Measurements from ENCODE around the gene SLC25A41.
"Not testable (repeated sequence)": the region's sequence is repeated elsewhere in the genome, so short reads cannot be mapped to it uniquely, and the experiment has no call there.

SLC25A41 gene

GRCh38 chr19:6412061-6412446 lies 21.5 kb downstream of the SLC25A41 start:
- DNase-seq (ENCODE audit: low read depth): no peak

DNA sequence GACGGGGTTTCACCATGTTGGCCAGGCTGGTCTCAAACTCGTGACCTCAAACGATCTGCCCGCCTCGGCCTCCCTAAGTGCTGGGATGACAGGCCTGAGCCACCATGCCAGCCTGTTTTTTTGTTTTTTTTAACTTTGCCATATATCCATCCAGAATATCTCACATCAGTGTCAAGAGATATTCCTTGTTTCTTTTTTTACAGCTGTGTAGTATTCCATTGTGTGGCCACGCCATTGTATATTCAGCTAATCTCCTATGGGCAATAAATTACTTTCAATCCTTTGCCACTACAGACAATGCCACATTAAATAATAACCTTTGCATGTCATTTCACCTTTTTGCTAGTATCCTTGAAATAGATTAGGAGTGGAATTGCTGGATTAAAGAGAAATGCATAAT lies 24.2 kb downstream of the SLC25A41 start:
- DNase-seq (ENCODE audit: low read depth): no peak

DNA sequence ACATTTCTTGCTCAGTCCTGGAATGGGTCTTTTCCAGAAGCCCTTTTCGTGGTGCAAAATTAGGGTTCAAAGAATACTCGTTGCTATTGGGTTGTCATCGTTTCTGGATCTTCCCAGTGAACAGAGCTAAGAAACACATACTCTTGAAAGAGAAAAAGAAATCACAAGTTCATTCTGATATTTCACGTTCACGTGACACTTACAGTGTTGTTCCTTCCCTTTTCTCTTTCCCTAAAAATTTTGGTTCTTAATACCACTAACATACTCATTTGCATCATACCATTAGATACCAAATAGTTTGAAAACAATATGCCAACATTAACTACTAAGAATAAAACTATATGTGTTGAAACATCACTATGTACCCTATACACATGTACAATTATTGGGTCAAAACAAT lies 27.2 kb downstream of the SLC25A41 start:
- DNase-seq (ENCODE audit: low read depth): no peak

- DNase-seq (ENCODE audit: low read depth): peak; percentile 36
These were observed 30.5 kb downstream of the SLC25A41 start for GRCh38 chr19:6402837-6403608.

DNA sequence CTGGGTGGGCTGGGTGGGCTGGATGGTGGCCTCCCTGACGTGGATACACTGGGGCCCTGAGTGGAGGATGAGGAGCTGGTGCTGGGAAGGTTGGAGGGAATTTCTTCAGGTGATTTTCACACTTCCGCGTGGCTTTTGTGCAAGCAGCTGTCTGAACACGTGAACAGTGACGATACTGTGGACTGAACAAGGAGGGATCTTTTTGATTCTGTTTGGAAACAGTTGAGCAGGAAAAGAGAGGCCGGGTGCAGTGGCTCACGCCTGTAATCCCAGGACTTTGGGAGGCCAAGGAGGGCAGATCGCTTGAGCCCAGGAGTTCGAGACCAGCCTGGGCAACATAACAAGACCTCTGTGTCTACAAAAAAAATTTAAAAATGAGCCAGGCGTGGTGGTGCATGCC lies 31.5 kb downstream of the SLC25A41 start:
- DNase-seq (ENCODE audit: low read depth): no peak

- DNase-seq (ENCODE audit: low read depth): not testable (repeated sequence)
These were observed 33.3 kb downstream of the SLC25A41 start for GRCh38 chr19:6400062-6400944.

DNA sequence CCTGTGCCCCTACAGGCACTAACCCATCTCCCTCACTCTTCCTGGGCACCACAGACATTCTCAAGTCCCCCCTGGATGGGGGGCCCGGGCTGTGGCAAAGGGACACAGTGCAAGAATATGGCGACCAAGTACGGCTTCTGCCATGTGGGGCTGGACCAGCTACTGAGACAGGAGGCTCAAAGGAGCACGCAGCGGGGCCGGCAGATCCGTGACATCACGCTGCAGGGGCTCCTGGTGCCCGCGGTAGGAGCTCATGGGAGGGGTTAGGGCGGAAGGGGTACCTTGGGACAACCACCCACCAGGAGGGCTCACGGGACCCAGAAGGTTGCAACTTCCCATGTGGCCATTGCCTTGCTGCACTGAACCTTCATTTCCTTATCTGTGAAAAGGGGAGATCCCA lies 37.3 kb downstream of the SLC25A41 start:
- DNase-seq (ENCODE audit: low read depth): no peak

DNA sequence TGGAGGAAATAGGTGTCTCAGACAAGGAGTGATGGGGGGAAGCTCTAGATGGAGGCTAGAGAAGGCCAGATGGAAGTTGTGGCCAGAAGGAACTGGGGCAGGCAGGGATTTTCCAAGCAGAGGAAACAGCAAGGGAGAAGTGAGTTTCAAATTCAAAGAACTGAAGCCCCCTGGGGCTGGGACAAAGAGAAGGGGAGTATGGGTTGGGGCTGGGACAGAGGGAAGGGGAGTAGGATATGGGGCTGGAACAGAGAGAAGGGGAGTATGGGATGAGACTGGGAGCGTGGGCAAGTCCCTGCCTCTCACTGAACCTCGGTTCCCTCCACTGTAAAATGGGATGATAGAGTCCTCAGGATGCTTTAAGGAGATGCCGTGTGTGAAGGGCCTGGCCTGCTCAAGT lies 38.7 kb downstream of the SLC25A41 start:
- no peak for DNase-seq (ENCODE audit: low read depth)

DNA sequence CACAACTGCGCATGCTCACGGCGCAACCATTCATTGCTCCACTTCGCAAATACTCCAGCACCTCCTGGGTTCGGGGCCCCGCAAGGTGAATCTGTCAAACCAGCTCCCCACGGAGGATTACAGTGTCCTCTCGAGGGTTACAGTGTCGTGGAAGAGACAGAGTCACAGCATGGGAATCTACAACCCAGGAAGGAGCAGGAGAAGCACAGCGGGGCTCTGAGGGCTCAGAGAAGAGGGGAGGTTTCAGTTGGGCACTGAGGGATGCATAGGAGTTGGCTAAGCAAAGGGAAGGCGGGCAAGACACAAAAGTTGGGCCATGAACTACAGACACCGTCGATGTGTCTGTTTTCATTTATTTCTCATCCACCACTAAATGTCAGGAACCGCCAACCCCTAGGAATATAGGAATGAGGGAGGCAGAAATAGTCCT lies 39.6 kb downstream of the SLC25A41 start:
- DNase-seq (ENCODE audit: low read depth): no peak

DNA sequence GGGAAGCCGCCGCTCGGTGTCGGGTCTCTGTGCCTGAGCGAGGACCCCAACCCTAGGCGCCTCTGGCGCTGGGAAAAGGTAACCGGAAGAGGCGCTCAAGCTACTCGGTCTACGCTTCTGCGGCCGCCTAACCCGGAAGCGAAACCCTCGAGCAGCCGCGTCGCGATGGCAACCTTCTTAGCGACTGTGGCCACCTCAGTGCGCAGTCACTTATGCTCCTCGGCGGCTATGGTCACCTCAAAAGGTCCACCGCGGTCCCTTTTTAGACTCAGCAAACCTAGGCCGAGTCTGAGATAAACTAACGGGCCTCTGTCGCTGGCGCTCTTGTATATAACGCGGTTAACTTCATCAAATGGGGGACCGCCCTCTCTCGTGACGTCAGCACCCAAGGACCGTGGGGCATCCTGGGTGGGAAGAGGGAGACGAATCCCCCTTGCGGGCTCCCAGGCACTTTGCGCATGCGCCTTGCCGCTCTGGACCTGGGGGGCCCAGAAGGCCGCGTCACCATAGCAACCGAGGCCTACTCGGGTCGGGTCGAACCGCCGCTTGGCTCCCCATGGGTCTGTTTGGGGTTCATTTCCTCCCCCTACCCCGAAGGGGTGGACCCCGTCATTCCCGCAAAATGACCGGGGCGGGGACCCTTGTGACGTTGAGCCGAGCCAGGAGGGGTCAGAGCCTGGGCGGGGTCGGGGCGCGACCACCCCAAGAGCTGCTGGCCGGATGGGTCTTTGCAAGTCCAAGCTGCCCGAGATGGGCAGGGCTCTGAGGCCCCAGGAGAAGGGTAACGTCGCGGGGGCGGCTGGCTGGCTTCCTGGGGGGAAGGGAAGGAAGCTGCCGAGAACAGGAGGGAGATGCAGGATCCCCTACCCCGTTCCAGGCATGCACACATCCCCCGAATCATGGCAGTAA lies 40.2 kb downstream of the SLC25A41 start, which contains the start of gene GTF2F1:
GTF2F1 (minus strand) TSS at position 91 of the 909 bp plus-strand sequence. CDS start 169 bp downstream, outside the sequence.
- peak; percentile 94 for DNase-seq (ENCODE audit: low read depth)

DNA sequence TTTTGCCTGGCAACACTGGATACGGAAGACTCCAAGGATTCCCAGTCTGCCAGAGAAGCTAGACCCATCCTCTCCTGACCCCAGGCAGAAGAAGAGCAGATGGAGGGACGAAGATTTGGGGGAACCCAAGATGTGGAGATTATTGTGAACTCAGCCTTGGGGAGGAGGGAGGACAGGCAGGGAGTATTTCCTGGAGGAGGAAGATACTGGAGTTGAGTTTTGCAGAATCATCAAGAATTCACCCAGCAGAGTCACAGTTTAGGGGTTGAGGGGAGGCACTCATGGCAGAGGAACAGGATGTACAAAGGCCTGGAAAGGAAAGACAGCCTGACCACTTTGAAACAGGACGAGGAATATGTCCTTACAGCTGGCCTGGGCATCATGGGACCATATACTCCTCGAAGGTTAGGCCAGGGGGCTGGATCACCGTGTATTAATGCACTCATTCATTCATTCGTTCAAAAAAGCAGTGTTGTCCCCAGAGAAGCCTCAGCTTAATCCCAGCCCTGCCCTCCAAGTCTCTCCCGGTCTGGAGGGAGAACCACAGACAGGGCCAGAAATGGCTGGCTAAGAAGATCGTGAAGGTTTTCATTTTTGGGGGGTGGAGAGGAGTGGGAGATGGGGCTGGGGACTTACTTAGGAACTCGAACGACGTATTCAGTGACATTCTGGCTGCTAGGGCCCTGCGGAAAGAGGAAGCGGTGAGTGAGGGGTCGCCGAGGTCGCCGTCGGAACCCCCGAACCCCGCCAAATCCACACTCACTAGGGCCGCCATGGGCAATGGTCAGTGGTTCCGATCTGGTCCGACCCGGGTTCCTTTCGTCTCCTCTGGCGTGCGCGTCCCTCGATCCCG lies 41.1 kb downstream of the SLC25A41 start:
- DNase-seq (ENCODE audit: low read depth): no peak

DNA sequence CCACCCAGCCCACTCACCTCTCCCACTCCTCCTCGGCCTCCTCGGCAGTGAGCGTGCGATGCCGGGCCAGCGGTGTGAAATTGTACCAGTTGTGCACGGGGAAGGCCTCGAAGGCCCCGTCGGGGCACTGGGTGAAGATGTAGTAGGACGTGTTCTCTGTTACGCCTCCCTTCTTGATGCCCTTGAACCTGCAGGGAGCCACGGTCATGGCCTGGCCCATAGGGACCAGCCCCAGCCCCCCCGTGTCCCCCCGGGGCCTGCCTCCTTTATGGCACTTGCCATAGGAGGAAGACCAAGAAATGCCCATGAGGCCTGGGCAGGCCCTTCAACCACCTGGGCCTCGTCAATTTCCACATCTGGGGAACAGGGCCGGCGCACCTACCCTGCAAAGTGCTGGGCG lies 46.2 kb downstream of the SLC25A41 start:
- no peak for DNase-seq (ENCODE audit: low read depth)

- DNase-seq (ENCODE audit: low read depth): no peak
These were observed 49.2 kb downstream of the SLC25A41 start for GRCh38 chr19:6384381-6384780.

- DNase-seq (ENCODE audit: low read depth): no peak
These were observed 50.4 kb downstream of the SLC25A41 start for GRCh38 chr19:6383188-6383587.

- no peak for DNase-seq (ENCODE audit: low read depth)
These were observed 52.4 kb downstream of the SLC25A41 start for GRCh38 chr19:6381030-6381750.

DNA sequence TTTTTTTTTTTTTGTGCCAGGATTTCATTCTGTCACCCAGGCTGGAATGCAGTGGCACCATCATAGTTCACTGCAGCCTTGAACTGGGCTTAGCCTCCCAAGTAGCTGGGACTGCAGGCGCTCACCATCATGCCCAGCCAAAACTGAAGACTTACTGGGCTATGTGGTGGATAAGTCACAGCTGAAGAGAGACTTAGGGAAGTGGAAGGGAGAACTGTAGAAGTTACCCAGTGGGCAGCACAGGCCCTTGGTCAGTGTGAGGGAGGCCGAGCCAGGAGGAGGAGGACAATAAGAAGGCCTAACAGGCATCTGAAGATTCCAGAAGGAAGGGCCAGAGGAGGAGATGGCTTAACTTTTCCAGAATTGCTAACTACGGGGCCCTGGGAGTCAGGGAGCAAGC lies 53.8 kb downstream of the SLC25A41 start:
- DNase-seq (ENCODE audit: low read depth): no peak

DNA sequence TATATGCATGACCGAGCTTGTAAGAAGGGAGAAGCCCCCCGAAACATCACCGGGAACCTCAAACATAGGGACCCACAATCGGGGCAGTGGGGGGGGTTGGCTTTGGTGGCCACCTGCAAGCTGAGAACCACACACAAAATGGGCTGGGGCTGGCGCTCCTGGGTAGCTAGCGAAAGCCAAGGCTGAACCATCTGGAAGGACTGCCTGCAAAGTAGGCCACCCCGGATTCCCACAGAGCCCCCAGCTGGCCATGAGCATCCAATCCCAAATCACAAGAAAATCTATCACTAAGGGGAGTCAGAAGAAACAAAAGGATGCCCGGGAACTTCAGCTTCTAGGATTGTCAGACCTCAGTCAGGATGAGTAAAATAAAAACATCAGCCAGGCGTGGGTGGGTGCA lies 55.1 kb downstream of the SLC25A41 start:
- no peak for DNase-seq (ENCODE audit: low read depth)

GRCh38 chr19:6378041-6378440 lies 55.5 kb downstream of the SLC25A41 start:
- no peak for DNase-seq (ENCODE audit: low read depth)

DNA sequence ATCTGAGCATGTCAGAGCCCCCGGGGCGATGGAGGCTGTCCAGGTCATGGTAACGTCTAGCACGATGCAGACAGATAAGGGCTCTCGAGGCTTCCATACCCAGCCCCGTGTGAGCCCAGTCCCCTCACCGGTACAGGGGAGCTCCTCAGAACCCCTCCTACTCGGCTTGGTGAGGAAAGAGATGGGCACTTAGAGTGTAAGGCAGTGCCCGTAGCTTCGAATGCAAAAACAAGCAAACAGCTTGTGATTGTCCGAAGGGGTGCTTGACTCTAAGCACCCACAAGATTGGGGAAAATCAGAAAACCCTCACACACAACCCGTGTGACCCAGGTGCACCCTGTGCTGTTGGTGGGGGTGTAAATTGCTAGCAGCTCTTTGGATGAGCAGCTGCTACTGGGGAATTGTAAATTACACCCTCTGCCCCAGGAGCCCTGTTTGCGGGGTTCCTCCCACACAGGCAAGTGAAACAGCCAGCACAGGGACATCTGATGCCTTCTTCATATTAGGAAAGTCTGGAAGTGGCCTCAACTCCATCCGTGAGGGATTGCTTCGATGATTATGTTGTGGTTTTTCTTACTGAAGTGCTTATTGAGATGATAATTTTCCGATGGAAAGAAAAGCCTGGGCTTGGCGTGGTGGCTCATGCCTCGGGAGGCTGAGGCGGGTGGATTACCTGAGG lies 56.9 kb downstream of the SLC25A41 start:
- no peak for DNase-seq (ENCODE audit: low read depth)

Measured in stromal cell of bone marrow (primary cell).